DND-41 (cell line): ENCODE results near the gene GRIN1.

Experiments used
- ATAC-seq: fragments of 200-7000 bp; cut with Tn5 transposase; 3 replicates; pipeline ENCODE4 v1.9.1; 2021; ENCODE audit warnings: low read depth; ENCODE audit not compliant: insufficient read depth
- DNase-seq: peaks from one replicate; pipeline ENCODE4 v3.0.0-alpha.2; 2020
- H2AFZ ChIP-seq: 2 replicates; pipeline ENCODE4 v1.6.0; 2012; ENCODE audit warnings: low read depth, low read length
- H3K27ac ChIP-seq: 2 replicates; pipeline ENCODE4 v1.5.1; 2012; ENCODE audit warnings: low read length, inconsistent platforms
- H3K27me3 ChIP-seq: fragments of 200-600 bp; sonication (generic); 2 replicates; pipeline ENCODE4 v1.6.0; 2012; ENCODE audit warnings: low read length, mild to moderate bottlenecking, inconsistent platforms; ENCODE audit not compliant: insufficient read depth, poor library complexity
- H3K36me3 ChIP-seq: 2 replicates; pipeline ENCODE4 v1.5.1; 2012; ENCODE audit warnings: low read length, inconsistent platforms; ENCODE audit not compliant: insufficient read depth
- H3K4me1 ChIP-seq: 2 replicates; pipeline ENCODE4 v1.5.1; 2012; ENCODE audit warnings: mild to moderate bottlenecking, low read length; ENCODE audit not compliant: insufficient read depth
- H3K4me2 ChIP-seq: 2 replicates; pipeline ENCODE4 v1.6.0; 2012; ENCODE audit warnings: mild to moderate bottlenecking, moderate library complexity, low read length, inconsistent platforms; ENCODE audit not compliant: insufficient read depth
- H3K4me3 ChIP-seq, 2 experiments: fragments of 200-600 bp in 1 of 2; shearing (Covaris generic) in 1 of 2; 2 replicates each; pipeline ENCODE4 v1.5.1; 2012 to 2016; ENCODE audit warnings: inconsistent platforms in 2 of 2, low read length in 2 of 2, mild to moderate bottlenecking in 2 of 2, low read depth in 1 of 2, moderate library complexity in 1 of 2
- H3K79me2 ChIP-seq: 2 replicates; pipeline ENCODE4 v1.6.0; 2012; ENCODE audit warnings: low read length, inconsistent platforms; ENCODE audit not compliant: insufficient read depth
- H3K9ac ChIP-seq: 2 replicates; pipeline ENCODE4 v1.6.0; 2012; ENCODE audit warnings: low read depth, mild to moderate bottlenecking, inconsistent platforms, low read length, moderate library complexity
- H3K9me3 ChIP-seq: 2 replicates; pipeline ENCODE4 v1.5.1; 2012; ENCODE audit warnings: low read length, moderate library complexity, mild to moderate bottlenecking, inconsistent platforms; ENCODE audit not compliant: insufficient read depth, severe bottlenecking
- H4K20me1 ChIP-seq: 2 replicates; pipeline ENCODE4 v1.6.0; 2012; ENCODE audit warnings: low read length; ENCODE audit not compliant: insufficient read depth
- EZH2 ChIP-seq: IDR thresholded peaks from 3 replicates; pipeline ENCODE4 v1.6.1; 2012; ENCODE audit warnings: borderline replicate concordance, low read depth, mild to moderate bottlenecking, moderate library complexity, low read length, inconsistent platforms; ENCODE audit not compliant: severe bottlenecking
- TF ChIP-seq, protein P1 (sequence below): IDR thresholded peaks from 2 replicates; pipeline ENCODE4 v1.5.1; 2012; ENCODE audit warnings: borderline replicate concordance, low read length, moderate library complexity, mild to moderate bottlenecking; ENCODE audit not compliant: poor library complexity, severe bottlenecking; ENCODE audit errors: extremely low read depth

Gene GRIN1

DNA sequence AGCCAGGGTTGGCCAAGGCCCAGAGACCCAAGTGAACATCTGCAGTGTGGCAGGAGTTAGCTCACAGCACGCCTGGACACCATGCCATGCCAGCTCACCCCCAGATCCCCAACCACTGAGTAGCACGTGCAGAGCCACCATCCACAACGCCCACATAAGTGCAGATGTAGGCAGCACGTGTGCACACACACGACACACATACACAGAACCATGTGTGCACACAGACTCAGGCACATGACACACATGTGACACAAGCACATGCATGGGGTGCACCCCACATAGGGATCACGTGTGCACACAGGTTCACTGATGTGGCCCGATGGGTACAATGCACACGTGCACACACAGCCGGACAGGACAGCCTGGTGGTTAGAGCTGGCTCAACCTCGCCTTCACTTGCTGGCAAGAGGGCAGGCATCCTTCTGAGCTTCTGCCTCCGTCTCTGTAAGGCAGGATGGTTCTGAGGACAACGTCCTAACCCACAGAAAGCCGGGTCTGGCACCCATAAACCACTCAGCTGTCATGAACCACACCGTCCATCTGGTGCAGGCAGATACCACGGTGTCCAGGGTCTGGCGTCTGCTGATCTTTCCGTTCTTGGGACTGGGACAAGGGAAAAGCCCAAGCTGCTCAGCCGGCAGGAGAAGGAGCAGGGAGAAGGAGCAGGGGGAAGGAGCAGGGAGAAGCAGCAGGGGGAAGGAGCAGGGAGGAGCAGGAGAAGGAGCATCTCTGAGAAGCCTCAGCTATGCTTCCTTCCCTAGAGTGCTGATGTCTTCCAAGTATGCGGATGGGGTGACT, 18.9 kb downstream of the GRIN1 start:
- Histone ChIP-seq H3K4me1 (no peaks in the 10 kb centered on the region), H3K4me2 (no peak overlapping the region), H3K4me3 (no peak overlapping the region), H3K9ac (no peak overlapping the region), H3K27me3 (no peaks in the 10 kb centered on the region), H3K36me3 (no peaks in the 10 kb centered on the region), H3K79me2 (no peaks in the 10 kb centered on the region), H3K9me3 (no peaks in the 10 kb centered on the region), H3K27ac (no peak overlapping the region), H2AFZ (no peak overlapping the region), H4K20me1 (peaks cover 9% of the 10 kb centered on the region; the same call in 1 of the 2 replicates)
- ATAC-seq: no peak
- TF ChIP-seq, protein P1, sequence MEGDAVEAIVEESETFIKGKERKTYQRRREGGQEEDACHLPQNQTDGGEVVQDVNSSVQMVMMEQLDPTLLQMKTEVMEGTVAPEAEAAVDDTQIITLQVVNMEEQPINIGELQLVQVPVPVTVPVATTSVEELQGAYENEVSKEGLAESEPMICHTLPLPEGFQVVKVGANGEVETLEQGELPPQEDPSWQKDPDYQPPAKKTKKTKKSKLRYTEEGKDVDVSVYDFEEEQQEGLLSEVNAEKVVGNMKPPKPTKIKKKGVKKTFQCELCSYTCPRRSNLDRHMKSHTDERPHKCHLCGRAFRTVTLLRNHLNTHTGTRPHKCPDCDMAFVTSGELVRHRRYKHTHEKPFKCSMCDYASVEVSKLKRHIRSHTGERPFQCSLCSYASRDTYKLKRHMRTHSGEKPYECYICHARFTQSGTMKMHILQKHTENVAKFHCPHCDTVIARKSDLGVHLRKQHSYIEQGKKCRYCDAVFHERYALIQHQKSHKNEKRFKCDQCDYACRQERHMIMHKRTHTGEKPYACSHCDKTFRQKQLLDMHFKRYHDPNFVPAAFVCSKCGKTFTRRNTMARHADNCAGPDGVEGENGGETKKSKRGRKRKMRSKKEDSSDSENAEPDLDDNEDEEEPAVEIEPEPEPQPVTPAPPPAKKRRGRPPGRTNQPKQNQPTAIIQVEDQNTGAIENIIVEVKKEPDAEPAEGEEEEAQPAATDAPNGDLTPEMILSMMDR: no peak
- TF ChIP-seq EZH2: no peak
- DNase-seq: no peak

DNA sequence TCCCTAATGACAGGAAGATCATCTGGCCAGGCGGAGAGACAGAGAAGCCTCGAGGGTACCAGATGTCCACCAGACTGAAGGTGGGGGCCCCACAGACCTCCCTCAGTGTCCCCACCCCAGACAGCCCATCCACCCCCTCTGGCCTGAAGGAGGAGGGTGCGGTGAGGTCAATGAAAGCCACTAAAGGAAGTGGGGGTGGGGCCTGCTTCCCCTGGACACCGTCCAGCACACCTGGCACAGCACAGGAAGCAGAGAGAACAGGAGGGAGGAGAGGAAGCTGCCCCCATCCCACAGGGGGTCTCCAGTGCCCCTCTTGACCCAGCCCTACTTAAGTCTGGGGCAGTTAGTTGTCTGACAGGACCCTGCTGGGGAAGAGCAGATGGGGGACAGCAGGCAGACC, 19.7 kb downstream of the GRIN1 start:
- DNase-seq (no peak), ATAC-seq (no peak)
- Histone ChIP-seq H4K20me1 (peaks cover 9% of the 10 kb centered on the region; the same call in 1 of the 2 replicates), H3K9me3 (no peaks in the 10 kb centered on the region), H3K36me3 (no peaks in the 10 kb centered on the region), H3K79me2 (no peaks in the 10 kb centered on the region), H3K4me2 (no peak overlapping the region), H3K4me1 (no peaks in the 10 kb centered on the region), H3K27ac (no peak overlapping the region), H3K9ac (no peak overlapping the region), H3K4me3 (no peak overlapping the region), H2AFZ (no peak overlapping the region), H3K27me3 (no peaks in the 10 kb centered on the region)
- TF ChIP-seq, protein P1: no peak
- no peak for TF ChIP-seq EZH2

DNA sequence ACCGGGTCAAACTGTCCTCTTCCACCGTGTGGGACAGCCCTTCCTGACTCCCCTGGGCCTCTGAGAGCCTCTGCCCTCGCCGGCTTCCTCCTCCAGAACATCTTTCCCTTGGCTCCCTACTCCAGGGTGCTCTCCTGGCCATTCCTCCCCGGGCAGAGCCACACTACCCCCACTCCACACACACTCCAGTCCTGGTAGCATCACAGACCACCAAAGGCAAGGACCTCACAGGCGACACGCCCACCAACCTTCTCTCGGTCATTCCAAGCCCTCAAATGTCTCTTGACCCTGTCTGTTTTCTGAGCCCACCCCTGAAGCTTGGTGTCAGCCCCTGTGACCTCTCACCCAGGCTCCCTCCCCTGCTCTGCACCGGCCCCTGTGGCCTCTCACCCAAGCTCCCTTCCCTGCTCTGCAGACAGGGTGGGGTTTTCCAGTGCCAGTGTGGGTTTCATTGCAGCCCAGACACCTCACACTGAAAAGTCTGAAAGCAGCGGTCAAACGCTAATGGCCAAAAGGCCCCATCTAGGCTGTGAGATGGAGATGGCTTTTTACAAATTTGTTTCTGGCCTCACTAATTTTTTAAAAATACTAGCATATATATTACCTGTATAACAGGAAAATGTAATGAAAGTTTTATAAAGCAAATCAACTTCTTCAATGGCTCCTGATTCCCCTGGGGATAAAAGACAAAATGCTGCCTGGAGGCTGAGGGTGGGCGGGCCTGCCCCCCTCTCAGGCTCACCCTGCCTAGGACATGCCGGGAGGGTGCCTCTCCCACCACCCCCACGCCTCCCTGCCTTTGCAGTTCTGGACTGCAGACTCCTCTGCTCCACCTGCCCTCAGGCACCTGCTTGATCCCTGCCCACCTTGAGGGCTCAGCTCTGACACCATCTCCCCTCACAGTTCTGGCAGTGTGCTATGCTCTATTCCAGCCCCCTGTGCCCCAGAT, 20.4 kb downstream of the GRIN1 start:
- TF ChIP-seq, protein P1: no peak
- no peak for TF ChIP-seq EZH2
- no peaks in the 10 kb centered on the region for H3K27me3 ChIP-seq

More for the DNA sequence above, 20.4 kb downstream of the GRIN1 start:
- H3K27ac ChIP-seq: no peak overlapping the region
- H3K79me2 ChIP-seq: no peaks in the 10 kb centered on the region
- no peak overlapping the region for H3K4me2 ChIP-seq
- no peak for DNase-seq
- H3K4me3 ChIP-seq: no peak overlapping the region
- H3K36me3 ChIP-seq: no peaks in the 10 kb centered on the region
- ATAC-seq: no peak
- H3K9ac ChIP-seq: no peak overlapping the region
- H4K20me1 ChIP-seq: peaks cover 9% of the 10 kb centered on the region; the same call in 1 of the 2 replicates
- H3K9me3 ChIP-seq: no peaks in the 10 kb centered on the region
- H3K4me1 ChIP-seq: no peaks in the 10 kb centered on the region
- no peak overlapping the region for H2AFZ ChIP-seq
